Measurements from ENCODE around the gene CNR1.

DNA sequence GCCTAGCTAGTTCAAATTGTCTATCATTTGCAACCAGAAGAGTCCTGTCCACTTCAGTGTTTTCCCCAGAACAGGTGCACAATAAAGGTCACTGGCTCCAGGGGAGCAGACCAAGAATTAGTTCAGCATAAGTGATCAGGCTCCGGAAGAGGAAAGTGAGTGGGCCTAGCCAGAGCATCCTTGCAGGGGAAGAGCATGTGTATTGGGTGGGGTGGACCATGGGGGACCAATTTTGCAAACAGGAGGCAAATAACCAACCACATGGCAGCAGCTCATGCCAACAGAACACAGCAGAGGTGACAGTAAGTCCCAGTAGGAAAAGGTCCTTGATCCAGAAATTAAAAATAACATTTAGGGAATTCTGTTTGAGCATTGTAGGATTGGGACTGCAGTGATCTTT, 43.2 kb upstream of the CNR1 start:
- TF ChIP-seq, protein P1, sequence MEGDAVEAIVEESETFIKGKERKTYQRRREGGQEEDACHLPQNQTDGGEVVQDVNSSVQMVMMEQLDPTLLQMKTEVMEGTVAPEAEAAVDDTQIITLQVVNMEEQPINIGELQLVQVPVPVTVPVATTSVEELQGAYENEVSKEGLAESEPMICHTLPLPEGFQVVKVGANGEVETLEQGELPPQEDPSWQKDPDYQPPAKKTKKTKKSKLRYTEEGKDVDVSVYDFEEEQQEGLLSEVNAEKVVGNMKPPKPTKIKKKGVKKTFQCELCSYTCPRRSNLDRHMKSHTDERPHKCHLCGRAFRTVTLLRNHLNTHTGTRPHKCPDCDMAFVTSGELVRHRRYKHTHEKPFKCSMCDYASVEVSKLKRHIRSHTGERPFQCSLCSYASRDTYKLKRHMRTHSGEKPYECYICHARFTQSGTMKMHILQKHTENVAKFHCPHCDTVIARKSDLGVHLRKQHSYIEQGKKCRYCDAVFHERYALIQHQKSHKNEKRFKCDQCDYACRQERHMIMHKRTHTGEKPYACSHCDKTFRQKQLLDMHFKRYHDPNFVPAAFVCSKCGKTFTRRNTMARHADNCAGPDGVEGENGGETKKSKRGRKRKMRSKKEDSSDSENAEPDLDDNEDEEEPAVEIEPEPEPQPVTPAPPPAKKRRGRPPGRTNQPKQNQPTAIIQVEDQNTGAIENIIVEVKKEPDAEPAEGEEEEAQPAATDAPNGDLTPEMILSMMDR (IDR thresholded peaks at IDR 0.05 in 8 of 11, conservative IDR thresholded peaks at IDR 0.05 in 3 of 11), result no peak
- TF ChIP-seq POLR2AphosphoS5 (IDR thresholded peaks at IDR 0.05), result no peak
- TF ChIP-seq POLR2A (IDR thresholded peaks at IDR 0.05), result no peak
